Stomach (tissue), 4 donors: Measurements from ENCODE around the gene C22orf39.

ENCODE experiments used
- CTCF ChIP-seq, 7 experiments: fragments of 450-650 bp in 4 of 7; fragments of 200-600 bp in 3 of 7; sonication (generic) in 3 of 7; IDR thresholded peaks; one replicate each; pipeline ENCODE4 v1.5.1; 2016 to 2019; ENCODE audit warnings: antibody characterized with exemption in 7 of 7, control low read depth in 2 of 7, mild to moderate bottlenecking in 1 of 7
- EP300 ChIP-seq: sonication (generic); formaldehyde crosslinking; IDR thresholded peaks from one replicate; pipeline ENCODE4 v1.6.1; 2017; ENCODE audit warnings: antibody characterized with exemption
- POLR2A ChIP-seq, 4 donors: fragments of 450-650 bp; IDR thresholded peaks; one replicate each; pipeline ENCODE4 v1.6.1; 2016; ENCODE audit warnings: antibody characterized with exemption in 4 of 4, control low read depth in 2 of 4, mild to moderate bottlenecking in 1 of 4, moderate library complexity in 1 of 4
- POLR2AphosphoS5 ChIP-seq, 3 donors: sonication (generic); formaldehyde crosslinking; IDR thresholded peaks; one replicate each; pipeline ENCODE4 v1.6.1; 2016; ENCODE audit warnings: antibody characterized with exemption in 3 of 3

DNA sequence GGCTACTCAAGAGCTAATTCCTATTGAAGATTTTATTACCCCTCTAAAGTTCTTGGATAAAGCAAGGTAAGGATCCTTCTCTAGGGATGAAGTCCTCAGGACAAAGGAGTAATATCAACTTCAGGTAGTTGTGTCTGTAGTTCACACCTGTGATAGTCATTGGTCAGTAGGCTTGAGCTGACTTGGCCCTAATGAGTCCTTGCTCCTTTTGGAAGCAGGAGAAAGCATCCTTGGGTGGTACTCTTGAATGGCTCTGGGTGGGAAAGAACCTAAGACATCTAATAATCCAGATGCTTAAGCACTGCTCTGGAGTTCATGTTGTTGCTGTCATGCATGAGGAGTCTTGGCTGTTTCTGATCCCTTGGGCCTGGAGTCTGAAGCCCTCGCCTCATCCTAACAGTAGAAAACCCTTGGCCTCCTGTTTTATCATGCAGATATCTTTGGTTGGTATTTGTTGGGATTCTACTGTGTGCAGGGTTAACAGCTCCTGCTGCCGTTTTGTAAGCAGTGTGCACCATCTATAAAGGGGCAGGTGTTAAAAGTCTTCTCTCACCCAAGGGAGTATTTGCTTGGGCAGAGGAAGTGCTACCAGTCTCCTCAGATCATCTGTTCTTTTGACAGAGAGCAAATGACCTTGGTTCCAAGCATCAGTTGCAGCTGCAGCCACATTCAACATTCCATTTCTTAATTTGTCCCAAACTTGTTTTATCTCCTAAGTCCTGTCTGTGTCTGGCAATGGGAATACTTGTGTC is 12.5 kb downstream of the C22orf39 start:
- TF ChIP-seq CTCF (IDR thresholded peaks at IDR 0.05), result no peak
- TF ChIP-seq EP300, result no peak
- no peak for TF ChIP-seq POLR2A (IDR thresholded peaks at IDR 0.05)
- no peak for TF ChIP-seq POLR2AphosphoS5 (IDR thresholded peaks at IDR 0.05)
